ENCODE measurements around the gene OAT. TPM values are rescaled to one million over a fixed set of nuclear protein-coding genes. Genes with fewer than 3 reads are reported as not detected.
A peak's percentile ranks its signal among the peaks of the same experiment; 100 is the strongest.

Gene OAT
- total and polyA plus RNA-seq, 10 of the 15 experiments (the other 5 are each of a cell fraction or from before 2014, with no cell fraction given) = 1.2 to 9.8 (median 1.6) TPM

DNA sequence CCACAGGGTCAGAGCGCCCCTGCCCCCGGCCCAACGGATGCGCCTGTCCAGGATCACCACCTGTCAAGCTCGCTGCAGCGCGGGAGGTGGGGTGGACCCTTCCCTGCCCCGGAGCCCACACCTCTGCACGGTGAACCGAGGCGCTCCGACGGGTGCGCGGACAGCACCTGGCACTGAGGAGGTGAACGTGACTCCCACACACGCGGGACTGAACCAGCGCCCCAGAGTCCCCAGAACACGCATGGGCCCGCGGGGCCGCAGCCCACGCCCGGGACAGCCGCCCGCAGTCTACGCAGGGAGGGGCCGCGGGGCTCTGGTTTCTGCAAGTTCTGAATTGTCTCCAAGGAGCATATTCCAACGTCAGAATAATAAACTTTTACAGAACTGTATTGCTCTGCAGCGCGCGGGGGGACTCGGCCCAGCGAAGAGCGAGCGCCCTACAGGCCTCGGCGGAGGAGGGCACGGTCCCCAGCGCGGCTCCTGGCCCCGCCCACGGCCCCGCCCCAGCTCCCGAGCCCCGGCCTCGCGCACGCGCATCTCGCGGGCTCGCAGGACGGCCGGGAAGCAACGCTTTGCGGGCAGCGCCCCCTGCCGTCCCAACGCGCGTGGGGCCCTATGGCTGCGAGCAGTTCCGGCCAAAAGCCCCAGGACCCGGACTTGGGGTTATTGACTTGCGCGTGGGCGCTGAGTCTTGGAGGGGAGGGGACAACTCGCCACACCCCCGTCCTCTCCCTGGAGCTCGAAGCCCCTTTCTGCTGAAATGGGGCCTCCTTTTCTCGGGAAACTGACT lies 29.7 kb downstream of the OAT start (continued):
- TF ChIP-seq SMARCA5 (IDR thresholded peaks at IDR 0.05) (0 out of 2 replicates have a peak, but pooled peaks have one; percentile 51), STAT3 (IDR thresholded peaks at IDR 0.05; ENCODE audit: low read depth, low read length) (no peak), NBN (IDR thresholded peaks at IDR 0.05) (no peak), IKZF1 (conservative IDR thresholded peaks at IDR 0.05) (peak; percentile 48)

DNA sequence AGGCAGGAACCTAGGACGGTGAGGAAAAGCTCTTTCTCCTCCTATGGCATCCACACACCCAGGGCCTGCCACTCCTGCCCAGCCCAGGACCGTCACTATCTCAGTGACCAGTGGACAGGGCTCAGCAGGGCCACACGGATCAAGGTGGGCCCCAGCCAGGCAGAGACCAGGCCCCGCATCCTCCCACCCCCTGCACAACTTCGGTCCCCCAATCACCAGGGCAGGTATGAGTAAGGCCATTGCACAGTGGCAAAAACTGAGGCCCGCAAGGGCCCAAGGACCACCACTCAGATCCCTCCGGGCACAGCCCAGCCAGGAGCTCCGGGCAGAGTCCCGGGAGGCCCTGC lies 30.3 kb downstream of the OAT start:
- ATAC-seq = no peak
- H3K9me3 ChIP-seq (replicated peaks; ENCODE audit: control insufficient read depth, insufficient read depth, low read length) = no peaks in the 10 kb centered on the region; the same call in 2 of the 3 replicates
- no peaks in the 10 kb centered on the region for H3K4me1 ChIP-seq (ENCODE audit: control insufficient read depth, insufficient read depth, low read length)
- FAIRE-seq = no peak
- WGBS (ENCODE audit: insufficient coverage, insufficient replicate concordance, low lambda C conversion rate, missing lambda C conversion rate) = 73% methylated on average over 9 of the region's 9 CpGs
- H3K27ac ChIP-seq (ENCODE audit: control insufficient read depth, insufficient read depth) = no peak overlapping the region
- in situ Hi-C loops (cut with MboI) (loop anchor here (5.0 to 10.0 kb wide), 2 partner anchors 391 to 804 kb away; no protein-coding TSS in a partner anchor), intact Hi-C loops (cut with micrococcal nuclease; ENCODE audit: unreplicated experiment) (loop anchor here (2.0 to 10.0 kb wide), 3 partner anchors 102 to 271 kb away; no protein-coding TSS in a partner anchor)
- no peak for TF ChIP-seq MXI1 (IDR thresholded peaks at IDR 0.05; ENCODE audit: low read depth, low read length)
- no peak for TF ChIP-seq CREB1 (IDR thresholded peaks at IDR 0.05; ENCODE audit: low read depth)
- TF ChIP-seq HCFC1 (IDR thresholded peaks at IDR 0.05; ENCODE audit: low read length) = no peak
- TF ChIP-seq IKZF1 (conservative IDR thresholded peaks at IDR 0.05) = no peak
- TF ChIP-seq TAF1 (IDR thresholded peaks at IDR 0.05; ENCODE audit: borderline replicate concordance, low read depth, low read length) = no peak
- TF ChIP-seq CBX3 (IDR thresholded peaks at IDR 0.05; ENCODE audit: borderline replicate concordance, low read depth) = no peak
- no peak for TF ChIP-seq STAT1 (conservative IDR thresholded peaks at IDR 0.05)
- TF ChIP-seq, protein P1, sequence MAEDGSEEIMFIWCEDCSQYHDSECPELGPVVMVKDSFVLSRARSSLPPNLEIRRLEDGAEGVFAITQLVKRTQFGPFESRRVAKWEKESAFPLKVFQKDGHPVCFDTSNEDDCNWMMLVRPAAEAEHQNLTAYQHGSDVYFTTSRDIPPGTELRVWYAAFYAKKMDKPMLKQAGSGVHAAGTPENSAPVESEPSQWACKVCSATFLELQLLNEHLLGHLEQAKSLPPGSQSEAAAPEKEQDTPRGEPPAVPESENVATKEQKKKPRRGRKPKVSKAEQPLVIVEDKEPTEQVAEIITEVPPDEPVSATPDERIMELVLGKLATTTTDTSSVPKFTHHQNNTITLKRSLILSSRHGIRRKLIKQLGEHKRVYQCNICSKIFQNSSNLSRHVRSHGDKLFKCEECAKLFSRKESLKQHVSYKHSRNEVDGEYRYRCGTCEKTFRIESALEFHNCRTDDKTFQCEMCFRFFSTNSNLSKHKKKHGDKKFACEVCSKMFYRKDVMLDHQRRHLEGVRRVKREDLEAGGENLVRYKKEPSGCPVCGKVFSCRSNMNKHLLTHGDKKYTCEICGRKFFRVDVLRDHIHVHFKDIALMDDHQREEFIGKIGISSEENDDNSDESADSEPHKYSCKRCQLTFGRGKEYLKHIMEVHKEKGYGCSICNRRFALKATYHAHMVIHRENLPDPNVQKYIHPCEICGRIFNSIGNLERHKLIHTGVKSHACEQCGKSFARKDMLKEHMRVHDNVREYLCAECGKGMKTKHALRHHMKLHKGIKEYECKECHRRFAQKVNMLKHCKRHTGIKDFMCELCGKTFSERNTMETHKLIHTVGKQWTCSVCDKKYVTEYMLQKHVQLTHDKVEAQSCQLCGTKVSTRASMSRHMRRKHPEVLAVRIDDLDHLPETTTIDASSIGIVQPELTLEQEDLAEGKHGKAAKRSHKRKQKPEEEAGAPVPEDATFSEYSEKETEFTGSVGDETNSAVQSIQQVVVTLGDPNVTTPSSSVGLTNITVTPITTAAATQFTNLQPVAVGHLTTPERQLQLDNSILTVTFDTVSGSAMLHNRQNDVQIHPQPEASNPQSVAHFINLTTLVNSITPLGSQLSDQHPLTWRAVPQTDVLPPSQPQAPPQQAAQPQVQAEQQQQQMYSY (CRISPR knock-in tag; IDR thresholded peaks at IDR 0.05) = no peak
- no peak for TF ChIP-seq PML (IDR thresholded peaks at IDR 0.05; ENCODE audit: low read length)
- TF ChIP-seq, protein P2, sequence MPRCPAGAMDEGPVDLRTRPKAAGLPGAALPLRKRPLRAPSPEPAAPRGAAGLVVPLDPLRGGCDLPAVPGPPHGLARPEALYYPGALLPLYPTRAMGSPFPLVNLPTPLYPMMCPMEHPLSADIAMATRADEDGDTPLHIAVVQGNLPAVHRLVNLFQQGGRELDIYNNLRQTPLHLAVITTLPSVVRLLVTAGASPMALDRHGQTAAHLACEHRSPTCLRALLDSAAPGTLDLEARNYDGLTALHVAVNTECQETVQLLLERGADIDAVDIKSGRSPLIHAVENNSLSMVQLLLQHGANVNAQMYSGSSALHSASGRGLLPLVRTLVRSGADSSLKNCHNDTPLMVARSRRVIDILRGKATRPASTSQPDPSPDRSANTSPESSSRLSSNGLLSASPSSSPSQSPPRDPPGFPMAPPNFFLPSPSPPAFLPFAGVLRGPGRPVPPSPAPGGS (IDR thresholded peaks at IDR 0.05; ENCODE audit: borderline replicate concordance, insufficient read depth, low read depth, low read length, poor library complexity, severe bottlenecking) = no peak
- POLR2A ChIA-PET = interaction anchor here (0.6 kb wide), 1 partner anchor 10 kb away, joined by 5 read pairs; no protein-coding TSS in a partner anchor
- no peaks in the 10 kb centered on the region for H3K79me2 ChIP-seq (ENCODE audit: control insufficient read depth, insufficient read depth, low read length)
- H3K9ac ChIP-seq (ENCODE audit: control insufficient read depth, insufficient read depth, low read length) = no peak overlapping the region
- SMC1A ChIA-PET (ENCODE audit: uncharacterized antibody, unreplicated experiment) = interaction anchor here (1.2 to 6.3 kb wide), 6 partner anchors 15 to 393 kb away, joined by 4 to 57 read pairs (median 7); no protein-coding TSS in a partner anchor
- RAD21 ChIA-PET (ENCODE audit: unreplicated experiment) = interaction anchor here (0.6 to 6.0 kb wide), 12 partner anchors 9 to 398 kb away, joined by 3 to 90 read pairs (median 4); no protein-coding TSS in a partner anchor
- H3K4me2 ChIP-seq (ENCODE audit: control insufficient read depth, insufficient read depth) = peak overlapping the region; percentile 83; the same call in 1 of the 2 replicates
- BruUV-seq (replicated peaks) = no TSS peak
- peaks cover 0 to 1% of the 10 kb centered on the region in 2 experiments; a peak in 2 of 4 replicates for H3K27me3 ChIP-seq (replicated peaks in 1 of 2; ENCODE audit: control insufficient read depth in 2 of 2, insufficient read depth in 2 of 2, low read length in 1 of 2)
- H2AFZ ChIP-seq (ENCODE audit: control insufficient read depth, low read depth, low read length) = peak overlapping the region; percentile 56; the same call in 1 of the 2 replicates
- DNase-seq (ENCODE audit: low read depth, low spot score) = no peak
- CTCF ChIA-PET = interaction anchor here (1.0 to 6.9 kb wide), 10 partner anchors 8 to 392 kb away, joined by 3 to 133 read pairs (median 4); no protein-coding TSS in a partner anchor
- no peaks in the 10 kb centered on the region for H3K36me3 ChIP-seq (ENCODE audit: control insufficient read depth in 2 of 2, insufficient read depth in 2 of 2, low read length in 1 of 2)
- H4K20me1 ChIP-seq (ENCODE audit: control insufficient read depth, insufficient read depth) = no peaks in the 10 kb centered on the region
- no peak overlapping the region for H3K4me3 ChIP-seq

Data from GM12878 (cell line).